GM18873 (cell line): ENCODE data around the gene DAD1.
"Not testable (repeated sequence)": the region's sequence is repeated elsewhere in the genome, so short reads cannot be mapped to it uniquely, and the experiment has no call there.

Experiments
- ATAC-seq: cut with Tn5 transposase; IDR thresholded peaks from one replicate; pipeline ENCODE4 v1.9.1; 2021; ENCODE audit warnings: mild to moderate bottlenecking, moderate library complexity, moderate number of reproducible peaks; ENCODE audit not compliant: unreplicated experiment, low FRiP score

The DAD1 gene

DNA sequence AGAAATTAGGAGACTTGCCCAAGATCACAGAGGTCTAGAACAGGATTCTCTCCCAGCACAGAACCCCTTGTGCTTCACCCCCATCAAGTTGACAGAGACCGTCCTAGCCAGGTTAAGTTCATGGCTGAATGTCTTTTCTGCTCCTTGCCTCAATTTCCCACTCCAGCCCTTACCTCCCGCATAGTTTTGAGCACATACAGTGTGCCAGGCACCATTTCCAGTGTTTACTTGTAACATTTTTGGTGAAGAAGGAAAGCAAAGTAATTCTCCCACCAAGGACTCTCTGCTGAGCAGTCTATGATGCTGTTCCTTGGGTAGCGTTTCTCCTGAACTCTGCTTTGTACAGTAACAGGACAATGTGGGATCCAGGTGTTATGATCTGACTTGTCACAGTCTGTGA is 10.3 kb upstream of the DAD1 start:
- ATAC-seq = no peak

- no peak for ATAC-seq
Observed at GRCh38 chr14:22598896-22599244, 9.8 kb upstream of the DAD1 start.

DNA sequence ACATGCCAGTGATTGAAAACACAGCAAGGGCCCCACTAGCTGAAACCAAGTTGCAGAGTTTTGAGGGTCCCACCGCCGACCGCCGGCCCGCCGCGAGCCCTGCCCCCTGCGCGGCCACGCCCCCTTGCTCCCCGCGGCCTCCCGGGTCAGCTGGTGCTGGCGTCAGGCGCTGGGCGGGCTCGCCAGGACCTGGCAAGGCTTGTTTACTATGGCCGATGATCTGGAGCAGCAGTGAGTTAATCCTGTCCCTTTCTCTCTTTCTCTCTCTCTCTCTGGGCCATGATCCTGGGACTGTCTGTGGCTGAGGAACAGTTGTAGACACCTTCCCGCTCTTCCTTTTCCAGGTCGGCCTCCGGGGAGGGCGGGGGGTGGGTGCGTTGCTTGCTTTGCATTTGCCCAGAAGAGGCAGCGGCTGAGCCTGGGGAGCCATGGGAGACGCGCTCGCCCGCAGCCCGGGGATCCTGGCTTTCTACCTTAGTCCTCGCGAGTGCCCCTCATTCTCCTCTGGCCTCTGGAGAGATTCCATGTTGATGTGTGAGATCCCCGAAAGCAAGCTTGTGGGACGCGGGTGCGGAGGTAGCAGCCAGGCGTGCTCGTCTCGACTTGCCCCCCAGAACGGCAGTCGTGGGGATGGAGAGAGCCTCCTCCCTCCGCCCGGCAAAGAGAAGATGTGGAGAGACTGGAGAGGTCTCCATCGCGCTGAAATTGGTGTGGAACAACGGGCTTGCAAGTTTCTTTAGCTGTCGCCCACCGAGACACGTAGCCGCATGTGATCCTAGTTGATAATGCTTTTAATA is 9.3 kb upstream of the DAD1 start, which contains the start of gene ABHD4:
ABHD4 (plus strand) TSS at position 202 of the 797 bp plus-strand sequence; CDS start at position 209, 7 bp downstream.
- ATAC-seq = peak; percentile 48

GRCh38 chr14:22597771-22598098 is 8.7 kb upstream of the DAD1 start:
- ATAC-seq = no peak

DNA sequence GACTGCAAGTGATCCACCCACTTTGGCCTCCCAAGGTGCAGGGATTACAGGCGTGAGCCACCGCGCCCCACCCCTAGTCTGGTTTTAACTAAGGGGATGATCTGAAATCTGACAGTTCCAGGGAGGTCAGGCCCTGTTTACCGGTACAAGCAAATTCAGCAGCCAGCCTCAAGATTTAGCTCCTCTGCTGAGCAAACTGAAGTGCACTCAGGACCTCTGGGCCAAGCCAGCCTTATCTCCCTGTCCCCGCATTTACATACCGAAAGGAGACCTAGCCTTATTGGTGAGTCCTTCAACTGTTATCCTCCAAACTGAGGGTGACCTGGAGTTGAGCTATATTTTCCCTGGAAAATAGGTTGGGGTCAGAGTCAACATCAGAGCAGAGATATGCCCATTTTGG is 8.2 kb upstream of the DAD1 start:
- no peak for ATAC-seq

- no peak for ATAC-seq
Observed at GRCh38 chr14:22596354-22596879, 7.4 kb upstream of the DAD1 start.

DNA sequence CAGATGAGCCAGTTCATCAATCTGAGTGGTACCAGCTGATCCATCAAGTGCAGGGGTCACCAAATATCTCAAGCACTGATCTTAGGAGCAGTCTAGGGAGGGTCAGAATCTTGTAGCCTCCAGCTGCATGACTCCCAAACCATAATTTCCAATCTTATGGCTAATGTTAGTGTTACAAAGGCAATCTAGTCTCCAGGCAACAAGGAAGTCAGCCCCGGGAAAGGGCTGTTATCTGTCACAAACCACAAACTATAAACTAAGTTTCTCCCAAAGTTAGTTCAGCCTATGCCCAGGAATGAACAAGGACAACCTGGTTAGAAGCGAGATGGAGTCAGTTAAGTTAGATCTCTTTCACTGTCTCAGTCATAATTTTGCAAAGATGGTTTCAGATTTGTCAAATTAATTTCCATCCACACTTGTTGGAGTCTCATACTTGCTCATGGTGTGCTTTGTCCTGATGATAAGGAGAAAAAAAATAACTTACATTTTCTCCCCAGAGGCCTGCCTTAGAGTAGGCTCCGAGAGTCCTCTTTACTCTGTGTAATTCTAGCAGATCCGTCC is 5.2 kb upstream of the DAD1 start:
- no peak for ATAC-seq

DNA sequence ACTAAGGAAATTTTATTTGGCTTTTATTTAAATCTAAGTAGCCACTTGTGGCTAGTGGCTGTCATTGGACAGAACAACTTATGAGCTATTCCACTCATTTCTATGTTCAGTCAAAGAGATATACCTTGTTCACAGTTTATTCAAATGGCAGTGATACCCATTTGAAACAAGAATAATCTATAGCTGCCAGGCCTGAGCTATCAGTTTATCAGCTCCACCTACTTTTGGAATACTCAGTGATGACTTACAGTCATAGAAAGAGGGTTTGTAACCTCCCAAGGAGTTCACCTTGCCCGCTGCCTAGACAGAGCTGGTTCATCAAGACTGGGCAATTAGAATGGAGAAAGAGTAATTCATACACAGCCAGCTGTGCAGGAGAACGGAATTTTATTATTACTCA is 4.6 kb upstream of the DAD1 start:
- ATAC-seq = no peak

DNA sequence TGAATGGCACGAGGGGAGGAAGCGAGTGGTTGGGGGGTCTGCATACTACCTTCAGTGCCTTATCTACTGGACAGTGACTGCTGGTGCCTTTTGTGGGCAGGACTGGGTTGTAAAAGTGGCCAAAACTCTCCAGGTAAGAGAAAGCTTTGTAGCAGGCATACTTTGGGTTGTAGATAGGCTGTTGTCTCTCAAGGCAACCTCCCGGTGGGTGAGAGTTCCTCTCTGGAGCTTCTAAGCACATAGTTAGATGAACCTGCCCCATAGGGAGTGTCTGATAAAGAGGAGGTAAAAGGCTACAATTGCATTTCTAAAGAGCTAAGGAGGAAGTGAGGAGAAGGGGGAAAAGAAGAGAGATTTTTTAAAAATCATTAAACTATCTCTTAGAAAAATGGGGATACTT is 4.2 kb upstream of the DAD1 start:
- ATAC-seq = no peak

DNA sequence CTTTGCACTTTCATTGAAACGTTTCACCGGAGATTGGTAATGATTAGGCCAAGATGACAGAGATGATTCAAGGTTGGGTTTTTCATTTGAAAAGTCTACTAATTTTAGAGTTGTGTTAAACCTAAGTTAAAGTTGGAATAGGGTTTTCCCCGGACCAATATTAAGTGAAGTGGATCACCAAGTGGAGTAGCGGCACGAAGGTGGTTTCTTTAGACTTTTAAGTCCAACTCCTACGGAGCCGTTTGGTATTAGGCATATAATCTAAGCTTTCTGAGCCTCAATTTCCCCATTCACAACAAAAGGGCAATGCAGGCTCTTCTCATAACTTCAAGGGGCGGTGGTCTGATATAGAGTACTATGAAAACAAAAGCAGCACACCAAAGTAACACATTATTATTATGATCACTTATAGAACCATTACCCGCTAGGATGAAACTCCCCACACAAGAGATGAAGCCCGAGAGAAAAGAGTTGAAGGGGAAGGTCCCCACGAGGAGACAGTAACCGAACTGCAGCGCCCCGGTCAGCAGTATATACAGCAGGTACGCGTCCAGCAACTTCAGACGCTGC is 413 bp downstream of the DAD1 start:
- ATAC-seq = no peak

DNA sequence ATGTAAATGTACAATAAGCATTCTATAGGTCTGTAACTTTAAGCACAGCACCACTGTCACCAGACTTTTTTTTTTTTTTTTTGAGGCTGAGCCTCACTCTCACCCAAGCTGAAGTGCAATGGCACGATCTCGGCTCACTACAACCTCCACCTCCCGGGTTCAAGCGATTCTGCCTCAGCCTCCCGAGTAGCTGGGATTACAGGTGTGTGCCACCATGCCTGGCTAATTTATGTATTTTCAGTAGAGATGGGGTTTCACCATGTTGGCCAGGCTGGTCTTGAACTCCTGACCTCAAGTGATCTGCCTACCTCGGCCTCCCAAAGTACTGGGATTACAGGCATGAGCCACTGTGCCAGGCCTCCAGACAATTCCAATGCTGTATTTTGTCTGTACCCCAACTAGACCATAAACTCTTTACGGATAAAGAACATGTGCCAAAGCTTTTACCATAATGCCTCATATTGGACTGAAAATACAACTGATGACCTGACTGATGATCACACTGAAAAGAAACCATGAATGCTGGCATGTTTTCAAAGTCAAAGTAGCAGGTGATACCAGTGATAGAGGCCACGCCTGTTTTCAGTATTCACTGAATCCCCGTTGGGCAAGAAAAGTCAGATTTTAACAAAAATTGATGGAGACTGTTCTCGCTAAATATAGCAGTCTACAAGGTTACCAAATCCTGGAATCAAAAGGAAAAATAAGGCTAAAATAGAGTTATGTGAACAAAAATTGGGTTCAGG is 1.2 kb downstream of the DAD1 start:
- not testable (repeated sequence) for ATAC-seq

DNA sequence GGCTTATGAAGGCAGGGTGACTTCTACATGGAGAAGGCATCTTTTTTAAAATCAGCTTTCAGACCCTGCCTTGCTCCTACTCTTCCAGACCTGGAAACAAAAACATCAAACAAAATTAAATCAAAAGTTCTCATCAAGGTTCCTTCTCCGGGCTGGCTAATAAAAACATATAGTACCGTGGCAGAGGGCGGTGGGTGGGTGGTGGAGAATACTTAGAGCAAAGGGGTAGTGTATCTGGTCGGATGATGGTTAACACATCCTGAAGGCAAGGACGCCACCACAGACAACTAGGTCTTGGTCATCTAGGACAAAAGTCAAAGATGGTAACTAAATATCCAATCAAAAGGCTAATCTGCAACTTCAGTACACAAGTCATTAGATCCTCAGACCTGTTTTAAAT is 1.8 kb downstream of the DAD1 start:
- no peak for ATAC-seq

DNA sequence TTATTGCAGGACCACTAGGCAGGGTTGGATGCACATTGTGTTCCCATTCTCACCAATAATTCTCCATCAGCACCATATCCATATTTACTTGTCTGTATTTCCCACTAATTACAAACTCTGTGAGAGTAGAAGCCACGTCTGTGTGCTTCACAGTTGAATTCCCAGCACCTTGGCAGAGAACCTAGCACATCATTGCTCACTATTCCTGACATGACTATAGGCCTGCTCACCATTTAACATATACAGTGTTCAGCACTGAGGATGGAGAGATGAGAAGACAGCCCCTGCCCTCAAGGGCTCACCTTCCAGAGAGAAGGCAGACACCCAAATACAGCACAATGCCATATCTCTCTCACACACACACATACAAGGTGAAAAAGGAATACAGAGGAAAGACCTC is 5.0 kb downstream of the DAD1 start:
- no peak for ATAC-seq

- ATAC-seq = no peak
Observed at GRCh38 chr14:22580625-22581024, 8.4 kb downstream of the DAD1 start.

GRCh38 chr14:22579881-22580280 is 9.1 kb downstream of the DAD1 start:
- no peak for ATAC-seq

DNA sequence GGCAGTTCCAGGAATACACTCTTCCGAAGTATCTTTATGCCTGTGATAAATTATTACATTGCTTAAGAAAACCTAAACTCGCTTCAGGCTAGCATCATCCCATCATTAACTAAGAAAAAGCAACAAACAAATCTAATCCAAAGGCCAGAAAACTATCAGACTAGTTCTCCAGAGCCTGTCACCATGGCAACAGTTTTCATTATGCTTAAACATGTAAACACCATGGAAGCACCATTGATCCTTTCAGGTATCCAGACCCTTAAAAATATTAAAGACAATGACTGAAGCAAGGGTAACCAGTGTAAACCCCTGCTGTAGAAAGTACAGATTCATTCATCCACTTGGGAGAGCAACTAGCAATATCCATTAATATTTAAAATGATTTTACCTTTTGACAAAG is 9.8 kb downstream of the DAD1 start:
- ATAC-seq = no peak

GRCh38 chr14:22577334-22577908 is 11.6 kb downstream of the DAD1 start:
- ATAC-seq = no peak

- no peak for ATAC-seq
Observed at GRCh38 chr14:22573804-22574203, 15.2 kb downstream of the DAD1 start.

DNA sequence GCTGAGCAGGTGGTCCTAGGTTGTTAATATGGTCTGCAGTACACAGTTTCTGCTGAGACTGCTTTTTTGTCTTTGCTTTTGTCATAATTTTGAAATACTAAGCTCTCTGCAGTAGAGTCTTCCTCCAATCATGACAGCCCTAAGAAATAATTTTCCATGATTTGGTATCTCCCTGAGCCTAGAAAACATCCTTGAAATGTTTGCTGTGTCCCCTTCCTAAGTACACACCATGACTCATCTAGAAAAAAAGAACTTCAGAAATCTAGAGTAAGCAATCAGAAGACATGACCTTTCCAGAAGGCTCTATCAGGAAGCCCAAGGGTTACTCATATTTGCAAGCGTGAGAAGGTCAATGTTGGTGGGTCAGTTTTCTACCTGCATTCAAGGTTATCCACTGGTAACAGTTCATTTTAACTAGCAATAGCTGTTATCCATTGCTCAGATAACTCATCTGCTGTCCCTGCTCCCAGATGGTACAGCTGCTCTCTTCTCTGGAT is 16.4 kb downstream of the DAD1 start:
- ATAC-seq = no peak

DNA sequence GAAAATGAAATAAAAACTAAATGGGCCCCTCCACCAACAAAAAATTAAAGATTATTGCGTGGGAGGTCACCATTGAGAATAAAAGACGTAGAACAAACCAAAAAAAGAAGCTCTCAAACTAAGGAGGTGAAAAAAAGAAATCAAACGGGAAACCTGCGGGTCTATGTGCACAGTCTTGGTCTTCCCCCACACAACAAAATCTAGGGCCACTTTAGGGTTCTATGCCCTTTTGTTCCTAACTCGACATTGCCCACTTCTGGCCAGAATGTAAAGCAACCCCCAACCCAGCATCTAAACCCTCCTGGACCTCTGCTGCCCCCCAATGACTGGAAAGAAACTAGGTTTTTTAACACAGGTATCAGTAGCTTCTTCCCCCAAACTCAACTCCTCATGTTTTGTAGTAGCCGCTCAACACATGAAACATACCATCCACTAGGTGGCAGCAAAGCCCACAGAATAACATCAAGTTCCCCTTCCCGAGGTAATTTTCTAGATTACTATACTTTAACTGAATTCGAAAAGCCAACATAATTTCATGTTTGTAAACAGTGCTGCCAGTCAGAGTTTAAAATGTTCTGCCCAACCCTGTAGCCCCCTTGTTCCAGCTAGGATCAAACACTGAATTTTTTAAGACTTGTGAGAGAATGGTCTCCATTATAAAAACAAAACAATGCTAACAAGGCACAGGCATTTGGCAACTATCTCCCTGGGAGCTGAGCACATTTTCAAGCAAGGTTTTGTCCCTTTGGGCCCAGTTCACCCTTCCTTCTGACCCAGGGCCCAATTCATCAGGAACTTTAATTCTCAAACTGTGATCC is 18.7 kb downstream of the DAD1 start:
- ATAC-seq = peak; percentile 74
